Fibroblast of villous mesenchyme (primary cell): ENCODE measurements around the gene NCSTN. TPM values are rescaled to one million over a fixed set of nuclear protein-coding genes. Genes with fewer than 3 reads are reported as not detected.

Experiments
- DNase-seq: peaks from one replicate; pipeline ENCODE4 v3.0.0-alpha.2; 2010; ENCODE audit warnings: low read depth
- H3K4me3 ChIP-seq: 2 replicates; pipeline ENCODE4 v1.5.1; 2011; ENCODE audit warnings: low read depth, mild to moderate bottlenecking, low read length
- CTCF ChIP-seq: IDR thresholded peaks from 2 replicates; pipeline ENCODE4 v1.5.1; 2012; ENCODE audit warnings: low read depth, mild to moderate bottlenecking, low read length; ENCODE audit not compliant: insufficient read depth
- total RNA-seq: library from RNA; depleted of rRNA; stranded (reverse); fragments of >200 nt; gene quantifications from 2 replicates; pipeline ENCODE4 v1.2.3, GENCODE V29; 2012

The NCSTN gene
- total RNA-seq, 1 donor, result 165 TPM

- H3K4me3 ChIP-seq, result no peak overlapping the region
- DNase-seq, result no peak
- no peak for TF ChIP-seq CTCF
Observed at GRCh38 chr1:160397651-160398050, 54.5 kb downstream of the NCSTN start.

- no peak for DNase-seq
- no peak for TF ChIP-seq CTCF
- no peak overlapping the region for H3K4me3 ChIP-seq
Observed at GRCh38 chr1:160398823-160399222, 55.6 kb downstream of the NCSTN start.

GRCh38 chr1:160399544-160400222 is 56.5 kb downstream of the NCSTN start:
- H3K4me3 ChIP-seq, result peak overlapping the region; percentile 41
- no peak for DNase-seq
- TF ChIP-seq CTCF, result no peak

- peak; percentile 11 for DNase-seq
- H3K4me3 ChIP-seq, result peak within 1 kb of the TSS; percentile 45
- TF ChIP-seq CTCF, result no peak
Observed at GRCh38 chr1:160400223-160400645, 57.1 kb downstream of the NCSTN start, which contains the start of gene VANGL2. Gene VANGL2 (plus strand): TSS chr1:160400564. CDS start chr1:160415838, 15,274 bp downstream.

- no peak for TF ChIP-seq CTCF
- H3K4me3 ChIP-seq, result peak overlapping the region; percentile 45
- DNase-seq, result no peak
Observed at GRCh38 chr1:160400646-160401486, 57.7 kb downstream of the NCSTN start.

- TF ChIP-seq CTCF, result no peak
- no peak overlapping the region for H3K4me3 ChIP-seq
- DNase-seq, result no peak
Observed at GRCh38 chr1:160401487-160401805, 58.3 kb downstream of the NCSTN start.
